GM19240 (cell line): ENCODE data around the gene MYO10.

Experiments used
- DNase-seq: peaks from one replicate; pipeline ENCODE4 v3.0.0; 2011; ENCODE audit warnings: low spot score; ENCODE audit not compliant: insufficient read length

MYO10 gene

GRCh38 chr5:16943846-16944678 lies 8.0 kb upstream of the MYO10 start:
- no peak for DNase-seq

- no peak for DNase-seq
Observed at GRCh38 chr5:16937503-16938161, 1.5 kb upstream of the MYO10 start.

- no peak for DNase-seq
Observed at GRCh38 chr5:16936989-16937438, 926 bp upstream of the MYO10 start.

- DNase-seq: no peak
Observed at GRCh38 chr5:16935231-16936149, 598 bp downstream of the MYO10 start.

GRCh38 chr5:16934677-16935153 lies 1.4 kb downstream of the MYO10 start:
- no peak for DNase-seq

GRCh38 chr5:16934123-16934522 lies 2.0 kb downstream of the MYO10 start:
- peak; percentile 28 for DNase-seq

- no peak for DNase-seq
Observed at GRCh38 chr5:16933337-16933736, 2.8 kb downstream of the MYO10 start.

GRCh38 chr5:16932401-16932800 lies 3.7 kb downstream of the MYO10 start:
- DNase-seq: no peak

GRCh38 chr5:16931334-16932110 lies 4.6 kb downstream of the MYO10 start:
- no peak for DNase-seq

- DNase-seq: no peak
Observed at GRCh38 chr5:16930496-16930895, 5.6 kb downstream of the MYO10 start.

GRCh38 chr5:16929831-16930230 lies 6.3 kb downstream of the MYO10 start:
- no peak for DNase-seq

- DNase-seq: no peak
Observed at GRCh38 chr5:16929347-16929746, 6.7 kb downstream of the MYO10 start.

- DNase-seq: no peak
Observed at GRCh38 chr5:16927613-16928012, 8.5 kb downstream of the MYO10 start.

GRCh38 chr5:16926417-16926816 lies 9.7 kb downstream of the MYO10 start:
- DNase-seq: no peak

- DNase-seq: no peak
Observed at GRCh38 chr5:16924206-16924605, 11.9 kb downstream of the MYO10 start.

- DNase-seq: no peak
Observed at GRCh38 chr5:16922430-16922829, 13.7 kb downstream of the MYO10 start.

- no peak for DNase-seq
Observed at GRCh38 chr5:16921211-16921610, 14.9 kb downstream of the MYO10 start.

GRCh38 chr5:16920109-16920816 lies 15.8 kb downstream of the MYO10 start:
- no peak for DNase-seq

GRCh38 chr5:16918891-16919671 lies 17.0 kb downstream of the MYO10 start:
- DNase-seq: no peak
